Measurements from ENCODE around the gene IL1RN. TPM values are rescaled to one million over a fixed set of nuclear protein-coding genes. Genes with fewer than 3 reads are reported as not detected.

IL1RN gene
- total and polyA plus RNA-seq, 10 of the 15 experiments (the other 5 are each of a cell fraction or from before 2014, with no cell fraction given): 0.04 TPM; not detected in 7

DNA sequence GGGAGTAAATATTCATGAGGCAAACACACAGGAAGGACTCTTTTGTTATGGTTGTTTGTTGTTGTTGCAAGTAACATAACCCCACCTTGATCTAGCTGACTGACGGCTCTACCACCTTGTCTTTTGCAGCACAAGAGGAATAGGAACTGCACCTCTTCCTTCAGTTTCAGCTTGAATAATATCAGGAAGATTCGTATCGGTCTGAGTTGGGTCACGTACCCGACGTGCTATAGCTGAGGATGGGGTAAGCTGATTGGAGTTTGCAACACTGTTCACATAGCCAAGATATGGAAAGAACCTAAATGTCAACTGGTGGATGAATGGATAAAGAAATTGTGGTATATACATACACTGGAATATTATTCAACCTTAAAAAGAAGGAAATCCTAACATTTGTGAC lies 14.5 kb upstream of the IL1RN start:
- ATAC-seq (no peak), FAIRE-seq (no peak), DNase-seq (ENCODE audit: low read depth, low spot score) (no peak)
- in situ Hi-C loops (cut with MboI): no loop called here
- H2AFZ ChIP-seq (ENCODE audit: control insufficient read depth, low read depth, low read length): no peak overlapping the region
- no peak for TF ChIP-seq RB1 (IDR thresholded peaks at IDR 0.05; ENCODE audit: borderline replicate concordance)
- TF ChIP-seq CBX3 (IDR thresholded peaks at IDR 0.05; ENCODE audit: borderline replicate concordance, low read depth): no peak
- no peak for TF ChIP-seq RUNX3 (IDR thresholded peaks at IDR 0.05; ENCODE audit: low read length)
- TF ChIP-seq, protein P1, sequence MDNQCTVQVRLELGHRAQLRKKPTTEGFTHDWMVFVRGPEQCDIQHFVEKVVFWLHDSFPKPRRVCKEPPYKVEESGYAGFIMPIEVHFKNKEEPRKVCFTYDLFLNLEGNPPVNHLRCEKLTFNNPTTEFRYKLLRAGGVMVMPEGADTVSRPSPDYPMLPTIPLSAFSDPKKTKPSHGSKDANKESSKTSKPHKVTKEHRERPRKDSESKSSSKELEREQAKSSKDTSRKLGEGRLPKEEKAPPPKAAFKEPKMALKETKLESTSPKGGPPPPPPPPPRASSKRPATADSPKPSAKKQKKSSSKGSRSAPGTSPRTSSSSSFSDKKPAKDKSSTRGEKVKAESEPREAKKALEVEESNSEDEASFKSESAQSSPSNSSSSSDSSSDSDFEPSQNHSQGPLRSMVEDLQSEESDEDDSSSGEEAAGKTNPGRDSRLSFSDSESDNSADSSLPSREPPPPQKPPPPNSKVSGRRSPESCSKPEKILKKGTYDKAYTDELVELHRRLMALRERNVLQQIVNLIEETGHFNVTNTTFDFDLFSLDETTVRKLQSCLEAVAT (IDR thresholded peaks at IDR 0.05): no peak
- TF ChIP-seq NFYA (IDR thresholded peaks at IDR 0.05; ENCODE audit: borderline replicate concordance, low read depth, low read length): no peak
- TF ChIP-seq SP1 (IDR thresholded peaks at IDR 0.05; ENCODE audit: low read depth, low read length): no peak
- TF ChIP-seq ZNF384 (IDR thresholded peaks at IDR 0.05; ENCODE audit: borderline replicate concordance, low read depth, low read length): no peak
- no peak for TF ChIP-seq EGR1 (IDR thresholded peaks at IDR 0.05; ENCODE audit: borderline replicate concordance in 1 of 2, low read depth in 2 of 2, low read length in 2 of 2)
- TF ChIP-seq IRF4 (IDR thresholded peaks at IDR 0.05; ENCODE audit: low read depth, low read length): no peak
- no peak for TF ChIP-seq MEF2B (IDR thresholded peaks at IDR 0.05; ENCODE audit: partially characterized antibody, poor library complexity, severe bottlenecking)
- TF ChIP-seq HDAC2 (IDR thresholded peaks at IDR 0.05): no peak
- TF ChIP-seq, protein P2, sequence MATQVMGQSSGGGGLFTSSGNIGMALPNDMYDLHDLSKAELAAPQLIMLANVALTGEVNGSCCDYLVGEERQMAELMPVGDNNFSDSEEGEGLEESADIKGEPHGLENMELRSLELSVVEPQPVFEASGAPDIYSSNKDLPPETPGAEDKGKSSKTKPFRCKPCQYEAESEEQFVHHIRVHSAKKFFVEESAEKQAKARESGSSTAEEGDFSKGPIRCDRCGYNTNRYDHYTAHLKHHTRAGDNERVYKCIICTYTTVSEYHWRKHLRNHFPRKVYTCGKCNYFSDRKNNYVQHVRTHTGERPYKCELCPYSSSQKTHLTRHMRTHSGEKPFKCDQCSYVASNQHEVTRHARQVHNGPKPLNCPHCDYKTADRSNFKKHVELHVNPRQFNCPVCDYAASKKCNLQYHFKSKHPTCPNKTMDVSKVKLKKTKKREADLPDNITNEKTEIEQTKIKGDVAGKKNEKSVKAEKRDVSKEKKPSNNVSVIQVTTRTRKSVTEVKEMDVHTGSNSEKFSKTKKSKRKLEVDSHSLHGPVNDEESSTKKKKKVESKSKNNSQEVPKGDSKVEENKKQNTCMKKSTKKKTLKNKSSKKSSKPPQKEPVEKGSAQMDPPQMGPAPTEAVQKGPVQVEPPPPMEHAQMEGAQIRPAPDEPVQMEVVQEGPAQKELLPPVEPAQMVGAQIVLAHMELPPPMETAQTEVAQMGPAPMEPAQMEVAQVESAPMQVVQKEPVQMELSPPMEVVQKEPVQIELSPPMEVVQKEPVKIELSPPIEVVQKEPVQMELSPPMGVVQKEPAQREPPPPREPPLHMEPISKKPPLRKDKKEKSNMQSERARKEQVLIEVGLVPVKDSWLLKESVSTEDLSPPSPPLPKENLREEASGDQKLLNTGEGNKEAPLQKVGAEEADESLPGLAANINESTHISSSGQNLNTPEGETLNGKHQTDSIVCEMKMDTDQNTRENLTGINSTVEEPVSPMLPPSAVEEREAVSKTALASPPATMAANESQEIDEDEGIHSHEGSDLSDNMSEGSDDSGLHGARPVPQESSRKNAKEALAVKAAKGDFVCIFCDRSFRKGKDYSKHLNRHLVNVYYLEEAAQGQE (IDR thresholded peaks at IDR 0.05; ENCODE audit: low read depth, low read length): no peak
- no peak for TF ChIP-seq SUZ12 (IDR thresholded peaks at IDR 0.05; ENCODE audit: unreplicated experiment)
- TF ChIP-seq EZH2 (IDR thresholded peaks at IDR 0.05; ENCODE audit: borderline replicate concordance, control insufficient read depth, low read depth, low read length): no peak
- no peak for TF ChIP-seq CHD1 (IDR thresholded peaks at IDR 0.05; ENCODE audit: low read depth, low read length)
- TF ChIP-seq HDGF (IDR thresholded peaks at IDR 0.05): no peak
- CTCF ChIA-PET: interaction anchor here (1.0 to 4.2 kb wide), 4 partner anchors 25 to 222 kb away, joined by 3 to 30 read pairs (median 4); no protein-coding TSS in a partner anchor
- H4K20me1 ChIP-seq (ENCODE audit: control insufficient read depth, insufficient read depth): no peaks in the 10 kb centered on the region
- whole genome bisulfite sequencing (ENCODE audit: insufficient coverage, insufficient replicate concordance, low lambda C conversion rate, missing lambda C conversion rate): 69% methylated on average over 6 of the region's 6 CpGs
- POLR2A ChIA-PET: no interaction called here
- H3K4me2 ChIP-seq (ENCODE audit: control insufficient read depth, insufficient read depth): no peak overlapping the region
- H3K27ac ChIP-seq (ENCODE audit: control insufficient read depth, insufficient read depth): no peak overlapping the region
- no peak overlapping the region for H3K4me3 ChIP-seq
- H3K27me3 ChIP-seq (replicated peaks in 1 of 2; ENCODE audit: control insufficient read depth in 2 of 2, insufficient read depth in 2 of 2, low read length in 1 of 2): no peaks in the 10 kb centered on the region
- H3K79me2 ChIP-seq (ENCODE audit: control insufficient read depth, insufficient read depth, low read length): no peaks in the 10 kb centered on the region
- RAD21 ChIA-PET (ENCODE audit: unreplicated experiment): no interaction called here
- H3K9me3 ChIP-seq (replicated peaks; ENCODE audit: control insufficient read depth, insufficient read depth, low read length): no peaks in the 10 kb centered on the region
- SMC1A ChIA-PET (ENCODE audit: uncharacterized antibody, unreplicated experiment): interaction anchor here (1.0 to 2.9 kb wide), 3 partner anchors 8 to 30 kb away, joined by 3 to 14 read pairs (median 4); no protein-coding TSS in a partner anchor
- no TSS peak for BruUV-seq (replicated peaks)
- intact Hi-C loops (cut with micrococcal nuclease; ENCODE audit: unreplicated experiment): no loop called here
- peaks cover 13% of the 10 kb centered on the region for H3K4me1 ChIP-seq (ENCODE audit: control insufficient read depth, insufficient read depth, low read length)
- no peak overlapping the region for H3K9ac ChIP-seq (ENCODE audit: control insufficient read depth, insufficient read depth, low read length)
- no peaks in the 10 kb centered on the region for H3K36me3 ChIP-seq (ENCODE audit: control insufficient read depth in 2 of 2, insufficient read depth in 2 of 2, low read length in 1 of 2)

Measured in GM12878 (cell line).